PC-9 (cell line): Measurements from ENCODE around the gene EHMT1.

ENCODE experiments used
- CTCF ChIP-seq: fragments of 200-600 bp; sonication (generic); conservative IDR thresholded peaks from 2 replicates; pipeline ENCODE4 v1.6.1; 2017; ENCODE audit warnings: mixed run types, antibody characterized with exemption, mild to moderate bottlenecking, moderate library complexity
- EZH2 ChIP-seq: fragments of 200-600 bp; sonication (generic); IDR thresholded peaks from 2 replicates; pipeline ENCODE4 v1.8.0; 2017; ENCODE audit warnings: antibody characterized with exemption, low read depth

GRCh38 chr9:137786511-137786920, 167.7 kb downstream of the EHMT1 start:
- TF ChIP-seq CTCF = no peak
- TF ChIP-seq EZH2 = no peak
